ENCODE measurements around the gene SORBS1.

DNA sequence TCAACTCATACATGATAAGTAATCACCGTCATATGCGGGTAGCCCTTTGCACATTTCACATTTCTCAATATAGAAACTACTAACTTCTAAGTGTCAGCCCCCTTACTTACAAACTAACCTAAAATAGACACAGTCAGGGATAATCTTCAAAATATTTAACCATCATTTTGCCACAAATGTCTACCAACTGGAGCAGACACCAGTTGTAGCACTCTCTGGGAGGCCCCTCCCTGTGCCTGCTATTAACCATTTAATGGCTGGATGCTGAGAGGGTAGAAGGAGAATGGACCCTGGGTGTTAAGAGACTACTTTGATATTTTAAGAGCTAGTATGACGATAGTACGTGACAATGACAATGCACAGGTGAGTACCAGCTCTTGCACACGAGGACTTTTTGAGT lies 116.4 kb downstream of the SORBS1 start:
- TF ChIP-seq CTCF (CRISPR knock-in tag; IDR thresholded peaks at IDR 0.05) (no peak), FOXP1 (IDR thresholded peaks at IDR 0.05) (no peak), FOXP1 (CRISPR knock-in tag; IDR thresholded peaks at IDR 0.05) (no peak), ZNF143 (CRISPR knock-in tag; IDR thresholded peaks at IDR 0.05) (no peak), CHD4 (IDR thresholded peaks at IDR 0.05; ENCODE audit: borderline replicate concordance, low read length) (no peak), POGK (CRISPR knock-in tag; conservative IDR thresholded peaks at IDR 0.05) (no peak), BORCS8-MEF2B (CRISPR knock-in tag; IDR thresholded peaks at IDR 0.05) (no peak)
- TF ChIP-seq, protein P1, sequence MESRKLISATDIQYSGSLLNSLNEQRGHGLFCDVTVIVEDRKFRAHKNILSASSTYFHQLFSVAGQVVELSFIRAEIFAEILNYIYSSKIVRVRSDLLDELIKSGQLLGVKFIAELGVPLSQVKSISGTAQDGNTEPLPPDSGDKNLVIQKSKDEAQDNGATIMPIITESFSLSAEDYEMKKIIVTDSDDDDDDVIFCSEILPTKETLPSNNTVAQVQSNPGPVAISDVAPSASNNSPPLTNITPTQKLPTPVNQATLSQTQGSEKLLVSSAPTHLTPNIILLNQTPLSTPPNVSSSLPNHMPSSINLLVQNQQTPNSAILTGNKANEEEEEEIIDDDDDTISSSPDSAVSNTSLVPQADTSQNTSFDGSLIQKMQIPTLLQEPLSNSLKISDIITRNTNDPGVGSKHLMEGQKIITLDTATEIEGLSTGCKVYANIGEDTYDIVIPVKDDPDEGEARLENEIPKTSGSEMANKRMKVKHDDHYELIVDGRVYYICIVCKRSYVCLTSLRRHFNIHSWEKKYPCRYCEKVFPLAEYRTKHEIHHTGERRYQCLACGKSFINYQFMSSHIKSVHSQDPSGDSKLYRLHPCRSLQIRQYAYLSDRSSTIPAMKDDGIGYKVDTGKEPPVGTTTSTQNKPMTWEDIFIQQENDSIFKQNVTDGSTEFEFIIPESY (CRISPR knock-in tag; IDR thresholded peaks at IDR 0.05) = no peak
- TF ChIP-seq, protein P2, sequence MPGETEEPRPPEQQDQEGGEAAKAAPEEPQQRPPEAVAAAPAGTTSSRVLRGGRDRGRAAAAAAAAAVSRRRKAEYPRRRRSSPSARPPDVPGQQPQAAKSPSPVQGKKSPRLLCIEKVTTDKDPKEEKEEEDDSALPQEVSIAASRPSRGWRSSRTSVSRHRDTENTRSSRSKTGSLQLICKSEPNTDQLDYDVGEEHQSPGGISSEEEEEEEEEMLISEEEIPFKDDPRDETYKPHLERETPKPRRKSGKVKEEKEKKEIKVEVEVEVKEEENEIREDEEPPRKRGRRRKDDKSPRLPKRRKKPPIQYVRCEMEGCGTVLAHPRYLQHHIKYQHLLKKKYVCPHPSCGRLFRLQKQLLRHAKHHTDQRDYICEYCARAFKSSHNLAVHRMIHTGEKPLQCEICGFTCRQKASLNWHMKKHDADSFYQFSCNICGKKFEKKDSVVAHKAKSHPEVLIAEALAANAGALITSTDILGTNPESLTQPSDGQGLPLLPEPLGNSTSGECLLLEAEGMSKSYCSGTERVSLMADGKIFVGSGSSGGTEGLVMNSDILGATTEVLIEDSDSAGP (CRISPR knock-in tag; IDR thresholded peaks at IDR 0.05; ENCODE audit: borderline replicate concordance) = no peak
